H9 (cell line): ENCODE data around the gene PLEKHM3. TPM values are rescaled to one million over a fixed set of nuclear protein-coding genes. Genes with fewer than 3 reads are reported as not detected.

Experiments used
- DNase-seq: peaks from one replicate; pipeline ENCODE4 v3.0.0-alpha.2; 2017
- H2AFZ ChIP-seq: one replicate; pipeline ENCODE4 v1.6.1; 2013; ENCODE audit warnings: mild to moderate bottlenecking, low read length, control low read depth, moderate library complexity
- H2AK5ac ChIP-seq: 2 replicates; pipeline ENCODE4 v1.6.1; 2013; ENCODE audit warnings: low read length, control low read depth, mixed read lengths; ENCODE audit not compliant: insufficient read length
- H2BK120ac ChIP-seq: one replicate; pipeline ENCODE4 v1.6.1; 2013; ENCODE audit warnings: low read depth, mild to moderate bottlenecking, low read length, control low read depth, inconsistent platforms; ENCODE audit not compliant: poor library complexity, severe bottlenecking
- H2BK12ac ChIP-seq: 2 replicates; pipeline ENCODE4 v1.6.1; 2013; ENCODE audit warnings: low read length, control low read depth, mixed read lengths, low read depth; ENCODE audit not compliant: insufficient read length
- H2BK15ac ChIP-seq: 2 replicates; pipeline ENCODE4 v1.6.1; 2013; ENCODE audit warnings: low read depth, low read length, control low read depth
- H2BK20ac ChIP-seq: one replicate; pipeline ENCODE4 v1.6.1; 2013; ENCODE audit warnings: low read depth, mild to moderate bottlenecking, low read length, control low read depth, inconsistent platforms; ENCODE audit not compliant: poor library complexity, severe bottlenecking
- H2BK5ac ChIP-seq: 2 replicates; pipeline ENCODE4 v1.6.1; 2013; ENCODE audit warnings: low read length, control low read depth, mixed read lengths; ENCODE audit not compliant: insufficient read length
- H3K14ac ChIP-seq: 2 replicates; pipeline ENCODE4 v1.6.1; 2013; ENCODE audit warnings: low read length, control low read depth; ENCODE audit not compliant: insufficient read depth
- H3K18ac ChIP-seq: 2 replicates; pipeline ENCODE4 v1.6.1; 2013; ENCODE audit warnings: low read depth, mild to moderate bottlenecking, mixed read lengths, low read length, control low read depth; ENCODE audit not compliant: insufficient read length
- H3K23ac ChIP-seq: 2 replicates; pipeline ENCODE4 v1.6.1; 2013; ENCODE audit warnings: low read length, control low read depth, mixed read lengths, low read depth; ENCODE audit not compliant: insufficient read length
- H3K23me2 ChIP-seq: 2 replicates; pipeline ENCODE4 v1.6.1; 2013; ENCODE audit warnings: low read depth, mild to moderate bottlenecking, mixed read lengths, low read length, control low read depth; ENCODE audit not compliant: insufficient read length, poor library complexity, severe bottlenecking
- H3K27ac ChIP-seq: 2 replicates; pipeline ENCODE4 v1.5.1; 2013; ENCODE audit warnings: low read length, control low read depth, mixed read lengths, low read depth; ENCODE audit not compliant: insufficient read length
- H3K27me3 ChIP-seq: 2 replicates; pipeline ENCODE4 v1.6.1; 2013; ENCODE audit warnings: low read length, control low read depth, inconsistent platforms; ENCODE audit not compliant: insufficient read depth
- H3K4ac ChIP-seq: 2 replicates; pipeline ENCODE4 v1.6.1; 2013; ENCODE audit warnings: low read depth, mild to moderate bottlenecking, control low read depth, inconsistent platforms, low read length, moderate library complexity
- H3K4me1 ChIP-seq: 2 replicates; pipeline ENCODE4 v1.6.1; 2013; ENCODE audit warnings: low read length, control low read depth, inconsistent platforms; ENCODE audit not compliant: insufficient read depth
- H3K4me2 ChIP-seq: 2 replicates; pipeline ENCODE4 v1.6.1; 2013; ENCODE audit warnings: low read length, control low read depth, mixed read lengths; ENCODE audit not compliant: insufficient read length, insufficient read depth
- H3K56ac ChIP-seq: 2 replicates; pipeline ENCODE4 v1.6.1; 2013; ENCODE audit warnings: low read depth, mild to moderate bottlenecking, mixed read lengths, low read length, control low read depth; ENCODE audit not compliant: insufficient read length
- H3K79me1 ChIP-seq: 2 replicates; pipeline ENCODE4 v1.6.1; 2013; ENCODE audit warnings: low read depth, mild to moderate bottlenecking, moderate library complexity, low read length, control low read depth, inconsistent platforms; ENCODE audit not compliant: insufficient read depth, poor library complexity, severe bottlenecking
- H3K79me2 ChIP-seq: 2 replicates; pipeline ENCODE4 v1.6.1; 2013; ENCODE audit warnings: low read length, control low read depth, inconsistent platforms; ENCODE audit not compliant: insufficient read depth
- H3K9ac ChIP-seq: 2 replicates; pipeline ENCODE4 v1.6.1; 2013; ENCODE audit warnings: low read length, control low read depth, mixed read lengths; ENCODE audit not compliant: insufficient read length; ENCODE audit errors: extremely low read depth
- H3K9me3 ChIP-seq: one replicate; pipeline ENCODE4 v1.6.1; 2013; ENCODE audit warnings: low read depth, low read length, inconsistent platforms; ENCODE audit not compliant: control insufficient read depth
- H3T11ph ChIP-seq: one replicate; pipeline ENCODE4 v1.6.1; 2013; ENCODE audit warnings: mild to moderate bottlenecking, low read length, control low read depth, inconsistent platforms
- H4K20me1 ChIP-seq: one replicate; pipeline ENCODE4 v1.6.1; 2013; ENCODE audit not compliant: control insufficient read depth, insufficient read length, insufficient read depth
- H4K5ac ChIP-seq: 2 replicates; pipeline ENCODE4 v1.6.1; 2013; ENCODE audit warnings: low read depth, mild to moderate bottlenecking, mixed read lengths, low read length, control low read depth; ENCODE audit not compliant: insufficient read length
- H4K8ac ChIP-seq: replicated peaks from 2 replicates; pipeline ENCODE4 v1.6.1; 2013; ENCODE audit warnings: low read length, control low read depth, mixed read lengths, low read depth; ENCODE audit not compliant: insufficient read length
- H4K91ac ChIP-seq: 2 replicates; pipeline ENCODE4 v1.6.1; 2013; ENCODE audit warnings: low read depth, mild to moderate bottlenecking, moderate library complexity, mixed read lengths, low read length, control low read depth; ENCODE audit not compliant: insufficient read length
- H3K27ac Mint-ChIP-seq, 3 experiments: 2 replicates in 2 of 3; 3 replicates in 1 of 3; pipeline ENCODE4 v1.8.0; 2020 to 2021; ENCODE audit warnings: mixed read lengths in 3 of 3, mild to moderate bottlenecking in 1 of 3, moderate library complexity in 1 of 3
- H3K27me3 Mint-ChIP-seq: 2 replicates; pipeline ENCODE4 v1.8.0; 2021; ENCODE audit warnings: low read depth, mild to moderate bottlenecking, moderate library complexity, mixed read lengths
- H3K36me3 Mint-ChIP-seq, 3 experiments: 2 replicates in 2 of 3; 3 replicates in 1 of 3; pipeline ENCODE4 v1.8.0; 2020 to 2021; ENCODE audit warnings: low read depth in 3 of 3, mixed read lengths in 3 of 3; ENCODE audit not compliant: insufficient read depth in 1 of 3
- H3K4me1 Mint-ChIP-seq, 2 experiments: 2 replicates each; pipeline ENCODE4 v1.8.0; 2020; ENCODE audit warnings: mixed read lengths in 2 of 2
- H3K4me3 Mint-ChIP-seq, 2 experiments: 2 replicates in 1 of 2; 3 replicates in 1 of 2; pipeline ENCODE4 v1.8.0; 2020 to 2021; ENCODE audit warnings: mild to moderate bottlenecking in 2 of 2, mixed read lengths in 2 of 2, moderate library complexity in 1 of 2
- H3K9me3 Mint-ChIP-seq, 2 experiments: 2 replicates in 1 of 2; 3 replicates in 1 of 2; pipeline ENCODE4 v1.8.0; 2020; ENCODE audit warnings: mild to moderate bottlenecking in 2 of 2, mixed read lengths in 2 of 2, moderate library complexity in 1 of 2
- CTCF ChIP-seq: fragments of 200-600 bp; sonication (generic); conservative IDR thresholded peaks from 3 replicates; pipeline ENCODE4 v1.8.0; 2021; ENCODE audit warnings: antibody characterized with exemption, mild to moderate bottlenecking
- WGBS: extraction: QIAGEN DNeasy Blood & Tissue Kit; methylation state at CpG from one replicate; pipeline ENCODE4 v1.1.7; 2013; ENCODE audit warnings: missing lambda C conversion rate, low lambda C conversion rate, mixed read lengths; ENCODE audit not compliant: insufficient read length; ENCODE audit errors: extremely low coverage; 5-methylcytosine and 5-hydroxymethylcytosine counted together
- total RNA-seq: library from RNA; stranded (reverse); gene quantifications from 2 replicates; pipeline ENCODE4 v1.2.1, GENCODE V29; 2021

PLEKHM3 gene
- total RNA-seq, 1 experiment from 2014 or later: 7.5 TPM

GRCh38 chr2:207855591-207855990, 169.7 kb downstream of the PLEKHM3 start:
- H3K79me2 ChIP-seq: no peaks in the 10 kb centered on the region; the same call in 1 of the 2 replicates
- no peak overlapping the region for H2BK120ac ChIP-seq
- no peaks in the 10 kb centered on the region for H4K20me1 ChIP-seq
- peaks cover 17 to 23% of the 10 kb centered on the region in 2 experiments for H3K4me1 Mint-ChIP-seq
- H3K23ac ChIP-seq: no peak overlapping the region
- DNase-seq: no peak
- H3K56ac ChIP-seq: no peak overlapping the region
- no peak overlapping the region for H2BK12ac ChIP-seq
- H4K8ac ChIP-seq: no peak overlapping the region
- H3K4me2 ChIP-seq: no peak overlapping the region
- H2AFZ ChIP-seq: no peak overlapping the region
- H3K27me3 ChIP-seq: no peaks in the 10 kb centered on the region
- no peak overlapping the region for H3K27ac ChIP-seq
- H3K9ac ChIP-seq: no peak overlapping the region
- no peak overlapping the region; a peak in 1 of 7 replicates for H3K27ac Mint-ChIP-seq
- no peak overlapping the region for H2BK20ac ChIP-seq
- no peaks in the 10 kb centered on the region for H3K9me3 Mint-ChIP-seq
- H3K4me1 ChIP-seq: no peaks in the 10 kb centered on the region; the same call in 1 of the 2 replicates
- H3K9me3 ChIP-seq: no peaks in the 10 kb centered on the region
- H2AK5ac ChIP-seq: no peak overlapping the region
- no peak overlapping the region for H3K14ac ChIP-seq
- H2BK5ac ChIP-seq: no peak overlapping the region
- H3K79me1 ChIP-seq: no peaks in the 10 kb centered on the region
- H3K36me3 Mint-ChIP-seq: no peaks in the 10 kb centered on the region
- no peak overlapping the region for H4K5ac ChIP-seq
- no peak overlapping the region for H4K91ac ChIP-seq
- no peak overlapping the region for H2BK15ac ChIP-seq
- no peaks in the 10 kb centered on the region for H3K23me2 ChIP-seq
- WGBS: no CpG with 5 or more reads among the region's 3 CpGs
- H3K27me3 Mint-ChIP-seq: no peaks in the 10 kb centered on the region
- H3K18ac ChIP-seq: no peak overlapping the region
- no peak for TF ChIP-seq CTCF
- H3T11ph ChIP-seq: no peak overlapping the region
- no peak overlapping the region for H3K4me3 Mint-ChIP-seq
- H3K4ac ChIP-seq: no peak overlapping the region
